B cell (primary cell): ENCODE data around the gene TMEM69. TPM values are rescaled to one million over a fixed set of nuclear protein-coding genes. Genes with fewer than 3 reads are reported as not detected.

ENCODE experiments used
- ATAC-seq: fragments of 200-7000 bp; cut with Tn5 transposase; one replicate; pipeline ENCODE4 v1.10.0; 2021; ENCODE audit warnings: low read depth, mild to moderate bottlenecking, moderate number of reproducible peaks, moderate library complexity
- CTCF ChIA-PET: fragments of 350-600 bp; sonication (Branson Sonifier 250); formaldehyde crosslinking; loops from one replicate; lab custom pipeline; 2021; ENCODE audit warnings: antibody characterized with exemption, inconsistent platforms; lab: Charles Lee
- POLR2A ChIA-PET: fragments of 350-600 bp; sonication (Branson Sonifier 250); formaldehyde crosslinking; loops from one replicate; lab custom pipeline; 2021; ENCODE audit warnings: antibody characterized with exemption; lab: Charles Lee
- DNase-seq: peaks from one replicate; pipeline ENCODE4 v3.0.0; 2013
- H2AFZ ChIP-seq: 2 replicates; pipeline ENCODE4 v1.6.1; 2012; ENCODE audit warnings: mild to moderate bottlenecking, low read depth, low read length; ENCODE audit not compliant: insufficient read depth, poor library complexity, severe bottlenecking
- H3K27ac ChIP-seq, 2 donors: 1 replicate in 1 of 2; 2 replicates in 1 of 2; pipeline ENCODE4 v1.5.1; 2012 to 2013; ENCODE audit warnings: low read length in 2 of 2, mild to moderate bottlenecking in 2 of 2, moderate library complexity in 1 of 2
- H3K27me3 ChIP-seq, 4 experiments: fragments of 200-600 bp in 1 of 4; sonication (generic) in 1 of 4; replicated peaks in 1 of 4; 1 replicate in 2 of 4; 2 replicates in 2 of 4; pipeline versions ENCODE4 v1.6.1 to v1.7.0; 2013 to 2016; ENCODE audit warnings: low read length in 3 of 4, mild to moderate bottlenecking in 2 of 4, mixed read lengths in 1 of 4, moderate library complexity in 1 of 4; ENCODE audit not compliant: insufficient read depth in 4 of 4, control insufficient read depth in 3 of 4; ENCODE audit errors: control extremely low read depth in 1 of 4
- H3K36me3 ChIP-seq, 2 experiments: replicated peaks in 1 of 2; 1 replicate in 1 of 2; 2 replicates in 1 of 2; pipeline versions ENCODE4 v1.6.1 to v1.7.1; 2013; ENCODE audit warnings: low read length in 1 of 2; ENCODE audit not compliant: insufficient read depth in 2 of 2, control insufficient read depth in 1 of 2; ENCODE audit errors: control extremely low read depth in 1 of 2, extremely low read depth in 1 of 2
- H3K4me1 ChIP-seq, 2 donors: fragments of 200-600 bp in 1 of 2; sonication (generic) in 1 of 2; 1 replicate in 1 of 2; 2 replicates in 1 of 2; pipeline versions ENCODE4 v1.5.1 to v1.6.1; 2013 to 2017; ENCODE audit warnings: low read length in 2 of 2; ENCODE audit not compliant: control insufficient read depth in 2 of 2, insufficient read depth in 2 of 2
- H3K4me2 ChIP-seq: replicated peaks from 2 replicates; pipeline ENCODE3; 2012; ENCODE audit warnings: mild to moderate bottlenecking, low read depth, low read length; ENCODE audit not compliant: poor library complexity, severe bottlenecking
- H3K4me3 ChIP-seq, 5 experiments: fragments of 200-600 bp in 1 of 5; sonication (generic) in 1 of 5; 1 replicate in 3 of 5; 2 replicates in 2 of 5; pipeline versions ENCODE4 v1.5.1 to v1.7.0; 2011 to 2016; ENCODE audit warnings: low read length in 4 of 5, mild to moderate bottlenecking in 4 of 5, low read depth in 2 of 5, control low read depth in 1 of 5, moderate library complexity in 1 of 5; ENCODE audit not compliant: insufficient read depth in 1 of 5; ENCODE audit errors: control extremely low read depth in 1 of 5, extremely low read depth in 1 of 5
- H3K79me2 ChIP-seq: fragments of 200-600 bp; sonication (generic); one replicate; pipeline ENCODE4 v1.6.0; 2016; ENCODE audit warnings: low read length; ENCODE audit not compliant: control insufficient read depth, insufficient read depth
- H3K9ac ChIP-seq: fragments of 200-600 bp; sonication (generic); 2 replicates; pipeline ENCODE4 v1.6.1; 2017; ENCODE audit warnings: mild to moderate bottlenecking, low read length, moderate library complexity
- H3K9me3 ChIP-seq, 3 donors: one replicate each; pipeline versions ENCODE4 v1.6.1 to v1.7.1; 2013; ENCODE audit warnings: low read length in 2 of 3; ENCODE audit not compliant: control insufficient read depth in 2 of 3, insufficient read depth in 1 of 3; ENCODE audit errors: control extremely low read depth in 1 of 3
- H4K20me1 ChIP-seq: 2 replicates; pipeline ENCODE4 v1.6.0; 2012; ENCODE audit warnings: mild to moderate bottlenecking, low read length; ENCODE audit not compliant: insufficient read depth, control insufficient read depth, poor library complexity, severe bottlenecking
- H3K27ac Mint-ChIP-seq: one replicate; pipeline ENCODE4 v1.8.0; 2021; ENCODE audit warnings: mixed read lengths
- H3K27me3 Mint-ChIP-seq: one replicate; pipeline ENCODE4 v1.8.0; 2021; ENCODE audit warnings: mixed read lengths
- H3K4me1 Mint-ChIP-seq: one replicate; pipeline ENCODE4 v1.8.0; 2021; ENCODE audit warnings: mixed read lengths
- H3K4me3 Mint-ChIP-seq: one replicate; pipeline ENCODE4 v1.8.0; 2021; ENCODE audit warnings: mixed read lengths
- H3K9me3 Mint-ChIP-seq: one replicate; pipeline ENCODE4 v1.8.0; 2022; ENCODE audit warnings: mixed read lengths; ENCODE audit not compliant: insufficient read depth
- CTCF ChIP-seq: fragments of 200-600 bp; IDR thresholded peaks from one replicate; pipeline ENCODE4 v1.8.0; 2022; ENCODE audit warnings: antibody characterized with exemption, mild to moderate bottlenecking
- EZH2 ChIP-seq: IDR thresholded peaks from 2 replicates; pipeline ENCODE4 v1.6.1; 2012; ENCODE audit warnings: borderline replicate concordance, low read depth, mild to moderate bottlenecking, moderate library complexity, low read length; ENCODE audit not compliant: insufficient read depth, poor library complexity, severe bottlenecking
- WGBS: methylation state at CpG from one replicate; pipeline ENCODE4 v1.1.5; 2013; ENCODE audit warnings: missing lambda C conversion rate; ENCODE audit not compliant: insufficient coverage; 5-methylcytosine and 5-hydroxymethylcytosine counted together
- intact Hi-C: fragments of 100-400 bp; cut with micrococcal nuclease; formaldehyde crosslinking; loops from one replicate; pipeline ENCODE4 v1.10.0; 2022
- polyA plus RNA-seq: library from polyadenylated mRNA; depleted of rRNA; stranded (reverse); fragments of >200 nt; gene quantifications from 2 replicates; pipeline ENCODE4 v1.2.3, GENCODE V29; 2012
- total RNA-seq, 2 donors: library from RNA; stranded (reverse); fragments of 120-200 nt in 1 of 2; gene quantifications; 1 replicate in 1 of 2; 2 replicates in 1 of 2; pipeline versions ENCODE4 v1.2.3 to v1.2.4, GENCODE V29; 2013 to 2022

TMEM69 gene
- total and polyA plus RNA-seq, 2 donors (not counting 1 experiment from before 2014, with no cell fraction given), result 21.8 to 34.2 TPM

GRCh38 chr1:45718289-45718688 is 30.3 kb downstream of the TMEM69 start:
- no peak overlapping the region for H3K4me3 Mint-ChIP-seq
- Histone ChIP-seq H3K4me3 (no peak overlapping the region), H3K4me2 (no peak overlapping the region), H3K4me1 (no peaks in the 10 kb centered on the region), H2AFZ (no peak overlapping the region), H3K79me2 (no peaks in the 10 kb centered on the region), H3K9me3 (no peaks in the 10 kb centered on the region), H3K27me3 (no peaks in the 10 kb centered on the region), H3K9ac (no peak overlapping the region), H4K20me1 (no peaks in the 10 kb centered on the region), H3K27ac (no peak overlapping the region), H3K36me3 (peaks cover 3 to 13% of the 10 kb centered on the region in 2 experiments)
- H3K9me3 Mint-ChIP-seq, result no peaks in the 10 kb centered on the region
- DNase-seq, result no peak
- intact Hi-C loops, result no loop called here
- H3K4me1 Mint-ChIP-seq, result no peaks in the 10 kb centered on the region
- H3K27me3 Mint-ChIP-seq, result no peaks in the 10 kb centered on the region
- CTCF ChIA-PET, result interaction anchor here (0.6 kb wide), 1 partner anchor 119 kb away, joined by 3 read pairs; no protein-coding TSS in a partner anchor
- POLR2A ChIA-PET, result no interaction called here
- no peak overlapping the region for H3K27ac Mint-ChIP-seq
- WGBS, result 80% methylated on average over 1 of the region's 1 CpG
- no peak for ATAC-seq
- no peak for TF ChIP-seq CTCF
- TF ChIP-seq EZH2, result no peak

GRCh38 chr1:45721207-45721606 is 33.2 kb downstream of the TMEM69 start:
- no CpG with 5 or more reads among the region's 1 CpG for WGBS
- no peak overlapping the region for H3K4me3 Mint-ChIP-seq
- CTCF ChIA-PET, result no interaction called here
- no peaks in the 10 kb centered on the region for H3K27me3 Mint-ChIP-seq
- H4K20me1 ChIP-seq, result no peaks in the 10 kb centered on the region
- H3K4me1 Mint-ChIP-seq, result no peaks in the 10 kb centered on the region
- no peak overlapping the region for H3K27ac ChIP-seq
- H3K9me3 Mint-ChIP-seq, result no peaks in the 10 kb centered on the region
- H3K27ac Mint-ChIP-seq, result no peak overlapping the region
- POLR2A ChIA-PET, result no interaction called here
- DNase-seq (no peak), ATAC-seq (no peak)
- H3K4me3 ChIP-seq, result no peak overlapping the region
- H3K36me3 ChIP-seq, result peaks cover 0 to 6% of the 10 kb centered on the region in 2 experiments
- H3K9me3 ChIP-seq, result no peaks in the 10 kb centered on the region
- no peak overlapping the region for H3K4me2 ChIP-seq
- H2AFZ ChIP-seq, result no peak overlapping the region
- no peaks in the 10 kb centered on the region for H3K27me3 ChIP-seq
- H3K9ac ChIP-seq, result no peak overlapping the region
- no peaks in the 10 kb centered on the region for H3K4me1 ChIP-seq
- H3K79me2 ChIP-seq, result no peaks in the 10 kb centered on the region
- TF ChIP-seq EZH2 (no peak), CTCF (no peak)
- intact Hi-C loops, result no loop called here
